ENCODE data around the gene TLR3. TPM values are rescaled to one million over a fixed set of nuclear protein-coding genes. Genes with fewer than 3 reads are reported as not detected.

TLR3 gene
- total RNA-seq, 4 donors from 2014 or later: 2.9 to 12.6 (median 8.6) TPM

DNA sequence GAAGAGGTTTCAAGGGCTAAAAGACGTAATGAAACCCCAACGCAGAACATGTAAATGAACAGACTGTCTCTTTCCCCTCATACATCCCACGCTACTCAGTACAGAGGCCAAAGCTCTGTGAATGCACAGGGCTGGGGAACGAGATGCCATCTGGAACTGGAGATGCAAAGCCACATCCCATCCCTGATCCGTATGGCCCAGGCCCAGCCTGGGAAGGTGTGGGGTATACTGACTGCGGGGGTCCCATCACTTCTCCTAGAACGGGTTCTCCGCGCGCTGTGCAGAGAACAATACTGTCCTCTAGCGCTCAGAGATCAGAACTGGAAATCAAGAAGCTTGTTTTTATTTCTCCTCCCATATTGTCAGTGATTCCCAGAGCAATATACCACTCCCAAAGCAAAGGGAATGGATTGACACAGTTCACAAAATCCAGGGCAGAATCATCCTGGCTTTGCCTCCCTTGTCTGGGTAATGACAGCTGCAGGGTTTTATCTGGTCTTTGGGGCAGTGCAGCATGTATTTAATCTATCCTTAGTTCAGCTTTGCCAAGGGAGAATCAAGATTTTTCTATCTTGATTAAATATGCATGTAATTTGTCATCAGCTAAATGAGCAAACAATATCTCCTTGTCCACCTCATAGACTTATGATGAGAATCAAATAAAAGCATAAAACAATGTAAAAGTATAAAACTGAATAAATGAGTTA is 47.3 kb upstream of the TLR3 start:
- intact Hi-C loops (cut with DNase I; ENCODE audit: low total_unique reads): no loop called here
- H3K4me3 ChIP-seq: peak overlapping the region in 1 of 2 donors; percentile 28
- peak in 1 of 2 donors; percentile 24 for DNase-seq
- H3K27ac ChIP-seq: no peak overlapping the region
- no peaks in the 10 kb centered on the region for H3K27me3 ChIP-seq
- no peaks in the 10 kb centered on the region for H3K9me3 ChIP-seq
- no peaks in the 10 kb centered on the region for H3K4me1 ChIP-seq
- TF ChIP-seq CTCF (IDR thresholded peaks at IDR 0.05) (peak; percentile 62 to 69 (median 64)), POLR2A (IDR thresholded peaks at IDR 0.05) (no peak)
- no peaks in the 10 kb centered on the region for H3K36me3 ChIP-seq

- H3K4me3 ChIP-seq: no peak overlapping the region
- H3K9me3 ChIP-seq: no peaks in the 10 kb centered on the region
- no peak for DNase-seq
- intact Hi-C loops (cut with DNase I; ENCODE audit: low total_unique reads): no loop called here
- TF ChIP-seq CTCF (IDR thresholded peaks at IDR 0.05) (no peak), POLR2A (IDR thresholded peaks at IDR 0.05) (no peak)
- H3K36me3 ChIP-seq: no peaks in the 10 kb centered on the region
- H3K4me1 ChIP-seq: no peaks in the 10 kb centered on the region
- no peak overlapping the region for H3K27ac ChIP-seq
- H3K27me3 ChIP-seq: no peaks in the 10 kb centered on the region
Measured at GRCh38 chr4:186023975-186024374, 45.0 kb upstream of the TLR3 start.

- Histone ChIP-seq H3K9me3 (no peaks in the 10 kb centered on the region), H3K4me1 (peaks cover 1 to 4% of the 10 kb centered on the region in 2 donors), H3K36me3 (no peaks in the 10 kb centered on the region), H3K4me3 (no peak overlapping the region), H3K27me3 (no peaks in the 10 kb centered on the region), H3K27ac (no peak overlapping the region)
- no peak for DNase-seq
- intact Hi-C loops (cut with DNase I; ENCODE audit: low total_unique reads): no loop called here
- TF ChIP-seq POLR2A (IDR thresholded peaks at IDR 0.05) (no peak), CTCF (IDR thresholded peaks at IDR 0.05) (no peak)
Measured at GRCh38 chr4:186024637-186025407, 44.1 kb upstream of the TLR3 start.

GRCh38 chr4:186025408-186025690 is 43.6 kb upstream of the TLR3 start:
- no peak overlapping the region for H3K4me3 ChIP-seq
- intact Hi-C loops (cut with DNase I; ENCODE audit: low total_unique reads): no loop called here
- H3K27me3 ChIP-seq: no peaks in the 10 kb centered on the region
- TF ChIP-seq CTCF (IDR thresholded peaks at IDR 0.05): no peak
- no peak for TF ChIP-seq POLR2A (IDR thresholded peaks at IDR 0.05)
- no peaks in the 10 kb centered on the region for H3K36me3 ChIP-seq
- no peak overlapping the region for H3K27ac ChIP-seq
- H3K4me1 ChIP-seq: peaks cover 6 to 9% of the 10 kb centered on the region in 2 donors
- no peak for DNase-seq
- H3K9me3 ChIP-seq: no peaks in the 10 kb centered on the region

DNA sequence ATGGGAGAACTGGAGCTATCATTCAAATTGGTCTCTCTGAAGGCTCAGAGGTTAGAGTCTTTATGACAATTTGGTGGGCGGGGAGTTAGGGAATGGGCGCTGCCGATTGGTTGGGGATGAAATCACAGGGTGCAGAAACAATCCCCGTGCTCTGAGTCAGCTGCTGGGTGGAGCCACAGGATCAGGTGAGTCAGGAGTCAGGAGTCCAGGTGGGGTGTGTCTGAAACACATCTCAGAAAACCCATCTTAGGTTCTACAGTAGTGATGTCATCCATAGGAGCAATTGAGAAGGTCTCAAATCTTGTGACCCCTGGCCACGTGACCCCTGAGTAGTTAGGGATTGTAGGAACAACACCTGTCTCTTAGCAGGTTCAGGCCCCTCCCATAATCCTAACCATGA is 41.6 kb upstream of the TLR3 start:
- H3K4me3 ChIP-seq: no peak overlapping the region
- no peaks in the 10 kb centered on the region for H3K9me3 ChIP-seq
- no peaks in the 10 kb centered on the region for H3K27me3 ChIP-seq
- H3K27ac ChIP-seq: no peak overlapping the region
- H3K36me3 ChIP-seq: no peaks in the 10 kb centered on the region
- TF ChIP-seq POLR2A (IDR thresholded peaks at IDR 0.05): no peak
- TF ChIP-seq CTCF (IDR thresholded peaks at IDR 0.05): no peak
- no peak for DNase-seq
- intact Hi-C loops (cut with DNase I; ENCODE audit: low total_unique reads): no loop called here
- H3K4me1 ChIP-seq: peaks cover 17 to 19% of the 10 kb centered on the region in 2 donors
